ENCODE data around the gene ADAMTS10.
"Not testable (repeated sequence)": the region's sequence is repeated elsewhere in the genome, so short reads cannot be mapped to it uniquely, and the experiment has no call there.

ADAMTS10 gene

GRCh38 chr19:8566855-8567254, 43.7 kb downstream of the ADAMTS10 start:
- DNase-seq (ENCODE audit: low spot score) (no peak), FAIRE-seq (no peak)

DNA sequence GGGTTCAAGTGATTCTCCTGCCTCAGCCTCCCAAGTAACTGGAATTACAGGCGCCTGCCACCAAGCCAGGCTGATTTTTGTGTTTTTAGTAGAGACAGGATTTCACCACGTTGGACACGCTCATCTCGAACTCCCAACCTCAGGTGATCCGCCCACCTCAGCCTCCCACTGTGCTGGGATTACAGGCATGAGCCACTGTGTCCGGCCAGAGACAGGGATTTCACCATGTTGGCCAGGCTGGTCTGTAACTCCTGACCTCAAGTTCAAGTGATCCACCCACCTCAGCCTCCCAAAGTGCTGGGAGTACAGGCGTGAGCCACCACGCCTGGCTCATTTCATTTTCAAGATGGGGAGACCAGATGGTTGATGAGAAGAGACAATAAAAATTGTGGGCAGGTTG, 45.6 kb downstream of the ADAMTS10 start:
- not testable (repeated sequence) for DNase-seq (ENCODE audit: low spot score); FAIRE-seq

DNA sequence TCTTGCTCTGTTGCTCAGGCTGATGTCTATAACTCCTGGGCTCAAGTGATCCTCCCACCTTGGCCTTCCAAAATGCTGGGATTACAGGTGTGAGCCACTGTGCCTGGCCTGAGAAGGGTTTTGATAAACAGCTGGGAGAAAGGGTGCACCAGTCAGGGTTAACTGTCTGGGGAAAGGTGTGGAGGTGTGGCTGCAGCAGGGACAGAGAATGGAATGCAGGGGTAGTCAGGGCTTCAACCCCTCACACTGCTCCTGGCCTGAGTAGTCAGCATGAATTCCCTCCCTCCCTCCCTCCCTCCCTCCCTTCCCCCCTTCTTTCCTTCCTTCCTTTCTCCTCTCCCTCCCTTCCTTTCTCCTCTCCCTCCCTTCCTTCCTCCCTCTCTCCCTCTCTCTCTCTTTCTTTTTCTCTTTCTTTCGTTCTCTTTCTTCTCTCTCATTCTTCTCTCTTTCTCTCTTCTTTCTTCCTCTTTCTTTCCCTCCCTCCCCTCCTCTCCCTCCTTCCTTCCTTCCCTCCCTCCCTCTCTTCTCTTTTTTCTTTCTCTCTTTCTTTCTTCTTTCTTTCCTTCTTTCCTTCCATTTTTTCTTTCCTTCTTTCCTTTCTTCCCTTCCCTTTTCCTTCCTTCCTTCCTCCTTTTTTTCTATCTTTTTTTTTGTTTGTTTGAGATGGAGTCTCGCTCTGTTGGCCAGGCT, 49.3 kb downstream of the ADAMTS10 start:
- FAIRE-seq (no peak), DNase-seq (ENCODE audit: low spot score) (no peak)

DNA sequence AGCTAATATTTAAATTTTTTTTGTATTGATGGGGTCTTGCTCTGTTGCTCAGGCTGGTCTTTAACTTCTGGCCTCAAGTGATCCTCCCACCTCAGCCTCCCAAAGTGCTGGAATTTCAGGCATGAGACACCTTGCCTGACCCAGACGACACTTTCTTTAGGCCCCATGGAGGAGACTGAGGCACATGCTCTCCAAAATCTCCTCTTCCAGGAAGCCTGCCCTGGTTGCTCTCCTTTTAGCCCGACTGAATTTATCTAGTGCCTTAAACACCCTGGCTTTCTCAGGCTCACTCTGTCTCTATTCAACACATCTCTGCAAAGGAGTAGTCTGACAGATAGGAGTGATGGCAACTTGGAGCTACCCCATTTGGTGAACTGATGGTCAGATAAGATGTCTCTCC, 52.2 kb downstream of the ADAMTS10 start:
- DNase-seq (ENCODE audit: low spot score) = no peak
- no peak for FAIRE-seq

- DNase-seq (ENCODE audit: low spot score) = no peak
Observed at GRCh38 chr19:8557642-8558238, 52.8 kb downstream of the ADAMTS10 start.

DNA sequence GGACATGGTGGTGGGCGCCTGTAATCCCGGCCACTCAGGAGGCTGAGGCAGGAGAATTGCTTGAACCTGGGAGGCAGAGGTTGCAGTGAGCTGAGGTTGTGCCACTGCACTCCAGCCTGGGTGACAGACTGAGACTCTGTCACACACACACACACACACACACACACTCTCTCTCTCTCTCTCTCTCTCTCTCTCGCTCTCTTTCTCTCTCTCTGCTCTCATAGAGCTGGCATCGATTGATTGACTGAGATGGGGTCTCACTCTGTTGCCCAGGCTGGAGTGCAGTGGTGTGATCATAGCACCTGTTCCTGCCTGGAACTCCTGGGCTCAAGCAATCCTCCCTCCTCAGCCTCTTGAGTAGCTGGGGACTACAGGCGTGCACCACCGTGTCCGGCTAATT, 56.8 kb downstream of the ADAMTS10 start:
- not testable (repeated sequence) for FAIRE-seq; DNase-seq (ENCODE audit: low spot score)

More at GRCh38 chr19:8557642-8558238, 52.8 kb downstream of the ADAMTS10 start:
- no peak for FAIRE-seq

DNA sequence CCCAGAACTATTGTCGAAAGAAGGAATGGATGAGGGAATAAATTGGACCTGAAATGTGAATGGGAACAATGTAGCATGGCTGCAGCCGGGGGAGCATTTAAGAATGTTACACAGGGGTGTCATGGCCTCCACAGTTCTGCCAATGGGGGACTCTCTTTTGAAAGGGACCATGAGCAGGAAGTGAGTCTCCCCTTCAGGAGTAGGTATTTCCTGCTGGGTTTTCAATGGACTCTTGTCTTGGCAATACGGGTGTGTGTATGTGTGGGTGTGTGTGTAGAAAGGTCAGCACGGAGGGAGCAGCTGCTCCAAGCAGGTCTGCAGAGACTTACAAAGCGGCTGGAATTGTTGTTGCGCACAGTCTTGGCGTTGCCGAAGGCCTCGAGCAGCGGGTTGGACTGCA, 57.7 kb downstream of the ADAMTS10 start:
- FAIRE-seq = no peak
- no peak for DNase-seq (ENCODE audit: low spot score)

- no peak for DNase-seq (ENCODE audit: low spot score)
Observed at GRCh38 chr19:8550070-8550469, 60.4 kb downstream of the ADAMTS10 start.

GRCh38 chr19:8545743-8546142, 64.8 kb downstream of the ADAMTS10 start:
- DNase-seq (ENCODE audit: low spot score) = no peak
- FAIRE-seq = no peak

More at GRCh38 chr19:8550070-8550469, 60.4 kb downstream of the ADAMTS10 start:
- no peak for FAIRE-seq

- FAIRE-seq (no peak), DNase-seq (ENCODE audit: low spot score) (no peak)
Observed at GRCh38 chr19:8544168-8544567, 66.3 kb downstream of the ADAMTS10 start.

DNA sequence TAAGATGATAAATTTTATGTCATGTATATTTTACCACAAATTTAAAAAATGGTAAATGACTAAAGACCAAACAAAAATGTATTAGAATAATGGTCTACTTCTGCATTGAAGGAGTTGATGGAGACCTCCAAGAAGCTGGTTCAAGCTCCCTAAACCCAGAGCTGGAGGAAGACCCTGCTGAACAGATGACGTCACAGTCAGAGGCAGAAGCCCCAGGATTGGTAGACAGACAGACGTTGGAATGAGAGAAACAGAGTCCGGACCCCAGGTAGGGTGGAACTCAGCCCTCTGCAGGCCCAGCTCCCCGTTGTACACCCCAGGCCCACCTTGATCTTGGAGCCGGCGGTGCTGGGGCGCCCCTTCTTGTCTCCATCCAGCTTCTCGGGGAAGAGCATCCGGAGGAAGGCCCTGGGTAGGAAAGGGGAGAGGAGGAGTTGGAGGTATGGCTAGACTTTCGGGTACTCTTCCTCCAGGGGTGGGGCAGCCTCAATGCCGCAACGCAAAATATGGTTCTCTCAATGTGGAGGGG, 70.8 kb downstream of the ADAMTS10 start:
- DNase-seq (ENCODE audit: low spot score) (no peak), FAIRE-seq (no peak)

GRCh38 chr19:8537099-8537498, 73.4 kb downstream of the ADAMTS10 start:
- no peak for FAIRE-seq

GRCh38 chr19:8536282-8536681, 74.2 kb downstream of the ADAMTS10 start:
- no peak for DNase-seq (ENCODE audit: low spot score)
- no peak for FAIRE-seq

More at GRCh38 chr19:8537099-8537498, 73.4 kb downstream of the ADAMTS10 start:
- DNase-seq (ENCODE audit: low spot score) = no peak

DNA sequence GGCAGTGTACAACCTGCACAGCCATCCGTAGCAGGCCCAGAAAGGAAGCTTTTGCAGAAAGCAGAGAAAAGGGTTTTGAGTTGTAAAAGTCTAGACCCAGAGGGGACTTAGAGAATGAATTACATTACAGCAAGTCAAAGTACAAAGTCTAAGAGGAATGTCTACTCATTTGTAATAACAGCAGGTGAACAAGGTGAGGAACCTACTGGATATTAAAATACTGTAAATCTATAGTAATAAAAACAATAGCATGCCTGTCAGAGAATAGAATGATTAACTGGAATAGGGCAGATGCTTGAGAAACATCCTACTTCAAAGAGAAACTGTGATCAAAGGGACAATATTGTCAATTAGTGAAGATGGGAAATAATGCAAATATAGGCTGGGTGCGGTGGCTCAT, 78.3 kb downstream of the ADAMTS10 start:
- no peak for FAIRE-seq
- DNase-seq (ENCODE audit: low spot score) = no peak

DNA sequence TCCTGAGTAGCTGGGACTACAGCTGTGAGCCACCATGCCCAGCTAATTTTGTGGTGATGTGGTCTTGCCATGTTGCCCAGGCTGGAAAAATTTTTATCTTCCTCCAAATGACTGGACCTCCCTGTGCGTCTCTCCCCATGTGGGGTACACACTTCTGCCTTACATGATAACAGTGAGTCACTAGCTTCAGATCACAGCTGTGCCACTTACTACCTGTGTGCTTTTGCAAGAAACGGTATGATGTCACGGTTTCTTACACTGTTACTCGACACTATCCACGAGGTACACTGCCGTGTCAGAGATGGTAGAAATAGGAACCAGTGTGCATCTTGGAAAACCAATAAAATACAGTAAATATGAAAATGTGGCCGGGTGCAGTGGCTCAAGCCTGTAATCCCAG, 79.0 kb downstream of the ADAMTS10 start:
- DNase-seq (ENCODE audit: low spot score) = no peak
- no peak for FAIRE-seq
